SHP77 (cell line): ENCODE results near the gene TMEM222.
"Not testable (repeated sequence)": the region's sequence is repeated elsewhere in the genome, so short reads cannot be mapped to it uniquely, and the experiment has no call there.

ENCODE experiments used
- DNase-seq, 2 experiments: peaks; one replicate each; lab custom pipeline; 2025; lab: John Stamatoyannopoulos, UW

TMEM222 gene, protein sequence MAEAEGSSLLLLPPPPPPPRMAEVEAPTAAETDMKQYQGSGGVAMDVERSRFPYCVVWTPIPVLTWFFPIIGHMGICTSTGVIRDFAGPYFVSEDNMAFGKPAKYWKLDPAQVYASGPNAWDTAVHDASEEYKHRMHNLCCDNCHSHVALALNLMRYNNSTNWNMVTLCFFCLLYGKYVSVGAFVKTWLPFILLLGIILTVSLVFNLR

DNA sequence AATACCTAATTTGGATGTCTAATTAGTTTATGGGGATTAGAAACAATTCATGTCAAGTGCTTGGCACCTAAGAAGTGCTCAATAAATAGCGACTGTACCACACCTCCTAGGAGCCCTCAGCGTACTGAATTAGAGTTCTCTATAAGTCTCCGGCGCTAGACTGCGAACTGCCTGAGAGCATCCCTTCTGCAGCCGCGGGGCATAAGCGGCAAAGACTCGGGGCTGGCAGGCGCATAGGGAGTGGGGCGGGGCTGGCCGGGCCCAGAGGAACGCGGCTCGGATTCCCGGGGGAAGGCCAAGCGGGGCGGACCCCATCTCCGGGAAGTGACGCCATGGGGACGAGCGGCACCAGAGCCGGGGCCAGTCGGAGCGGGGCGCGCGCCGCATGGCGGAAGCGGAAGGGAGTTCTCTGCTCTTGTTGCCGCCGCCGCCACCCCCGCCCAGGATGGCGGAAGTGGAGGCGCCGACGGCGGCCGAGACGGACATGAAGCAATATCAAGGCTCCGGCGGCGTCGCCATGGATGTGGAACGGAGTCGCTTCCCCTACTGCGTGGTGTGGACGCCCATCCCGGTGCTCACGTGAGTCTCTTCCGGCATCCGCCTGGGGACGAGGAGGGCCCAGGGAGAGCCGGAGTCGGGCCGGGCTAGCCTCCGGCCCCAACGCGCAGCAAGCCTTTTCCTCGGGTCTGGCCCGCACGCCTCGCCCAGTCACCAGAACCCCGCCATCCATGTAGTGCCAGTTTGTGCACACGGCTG lies at the start of gene TMEM222:
TMEM222 (plus strand) TSS at position 351 of the 756 bp plus-strand sequence; CDS start at position 386, 35 bp downstream.
- DNase-seq: peak; percentile 92 to 97

DNA sequence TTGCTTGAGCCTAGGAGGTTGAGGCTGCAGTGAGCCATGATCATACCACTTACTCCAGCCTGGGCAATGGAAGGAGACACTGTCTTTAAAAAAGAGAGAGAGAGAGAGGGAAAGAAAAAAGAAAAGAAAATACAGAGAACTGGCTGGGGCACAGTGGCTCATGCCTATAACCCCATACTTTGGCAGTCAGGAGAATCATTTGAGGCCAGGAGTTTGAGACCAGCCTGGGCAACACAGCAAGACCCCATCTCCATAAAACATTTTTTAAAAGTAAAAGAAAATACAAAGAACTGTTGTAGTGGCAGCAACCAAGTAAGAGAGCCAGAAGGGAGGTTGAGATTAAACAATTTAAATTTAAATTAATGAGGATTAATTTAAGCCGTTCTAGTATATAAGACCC lies 47.8 kb upstream of the TMEM222 start:
- no peak for DNase-seq

DNA sequence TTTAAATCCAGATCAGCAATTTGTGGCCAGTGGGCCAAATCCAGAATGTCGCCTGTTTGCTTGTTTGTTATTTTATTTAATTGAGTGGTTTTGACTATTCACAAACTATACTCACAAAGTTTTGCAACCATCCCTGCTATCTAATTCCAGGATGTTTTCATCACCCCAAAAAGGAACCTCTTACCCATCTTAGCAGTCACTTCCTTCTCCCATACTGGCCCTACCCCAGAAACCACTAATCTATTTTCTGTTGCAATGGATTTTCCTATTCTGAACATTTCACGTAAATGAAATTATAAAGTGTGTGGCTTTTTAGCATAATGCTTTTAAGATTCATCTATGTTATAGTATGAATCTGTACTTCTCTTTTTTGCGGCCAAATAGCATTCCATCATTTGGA lies 46.3 kb upstream of the TMEM222 start:
- DNase-seq: no peak

DNA sequence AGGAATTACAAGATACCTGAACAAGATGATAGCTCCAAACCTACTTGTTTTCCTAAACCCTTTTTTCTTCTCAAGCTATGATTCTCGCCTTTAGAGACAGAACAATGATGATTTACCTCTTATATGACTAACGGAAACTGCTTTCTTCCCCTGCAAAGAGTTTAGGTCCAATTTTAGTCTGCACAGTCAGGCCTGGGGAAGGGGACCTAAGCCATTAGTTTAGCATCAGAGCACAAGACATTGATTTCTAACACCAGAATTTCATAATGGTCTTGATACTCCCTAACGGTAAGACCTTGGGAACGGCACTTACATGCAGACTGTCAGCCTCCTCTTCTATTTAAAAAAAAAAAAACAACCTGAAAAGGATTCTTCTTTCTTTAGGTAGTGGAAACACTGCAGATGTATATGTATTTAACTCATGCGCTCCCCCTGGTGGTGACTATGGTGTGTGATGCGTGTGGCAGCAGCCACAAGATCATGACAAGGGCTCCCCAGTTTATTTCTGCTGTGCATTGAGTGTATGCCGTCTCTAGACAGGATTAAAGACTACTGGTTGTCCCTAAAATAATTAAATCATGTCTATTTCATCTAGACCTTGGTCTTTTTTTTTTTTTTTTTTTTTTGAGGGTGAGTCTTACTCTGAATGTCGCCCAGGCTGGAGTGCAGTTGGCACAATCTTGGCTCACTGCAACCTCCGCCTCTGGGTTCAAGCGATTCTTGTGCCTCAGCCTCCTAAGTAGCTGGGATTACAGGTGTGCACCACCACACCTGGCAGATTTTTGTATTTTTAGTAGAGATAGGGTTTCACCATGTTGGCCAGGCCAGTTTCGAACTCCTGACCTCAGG lies 37.3 kb upstream of the TMEM222 start:
- DNase-seq: peak; percentile 39 to 73

DNA sequence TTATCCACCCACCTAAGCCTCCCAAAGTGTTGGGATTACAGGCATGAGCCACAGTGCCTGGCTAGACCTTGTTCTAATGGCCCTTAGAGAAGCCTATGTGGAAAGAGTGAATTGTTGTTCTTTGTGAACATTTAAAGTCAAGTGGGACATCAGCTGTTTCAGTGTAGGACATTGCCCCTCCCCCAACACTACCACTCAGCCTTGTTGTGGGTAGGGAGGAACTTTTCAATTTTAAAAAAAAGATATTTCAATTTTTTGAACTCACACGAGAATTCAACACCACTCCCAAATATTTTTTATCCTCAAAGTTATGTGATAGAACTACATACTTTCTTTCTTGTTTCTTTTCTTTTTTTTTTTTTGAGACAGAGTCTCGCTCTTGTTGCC lies 36.7 kb upstream of the TMEM222 start:
- DNase-seq: no peak

DNA sequence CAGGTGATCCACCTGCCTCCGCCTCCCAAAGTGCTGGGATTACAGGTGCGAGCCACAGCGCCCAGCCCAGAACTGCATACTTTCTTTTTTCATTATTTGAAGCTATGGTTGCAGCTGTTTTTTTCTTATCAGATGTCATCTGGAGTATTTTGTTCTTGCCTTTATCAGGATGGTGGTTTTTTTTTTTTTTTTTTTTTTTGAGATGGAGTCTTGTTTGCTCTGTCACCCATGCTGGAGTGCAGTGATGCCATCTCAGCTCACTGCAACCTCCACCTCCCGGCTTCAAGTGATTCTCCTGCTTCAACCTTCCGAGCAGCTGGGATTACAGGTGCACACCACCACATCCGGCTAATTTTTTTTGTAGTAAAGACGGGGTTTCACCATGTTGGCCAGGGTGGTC lies 36.1 kb upstream of the TMEM222 start:
- not testable (repeated sequence) for DNase-seq

DNA sequence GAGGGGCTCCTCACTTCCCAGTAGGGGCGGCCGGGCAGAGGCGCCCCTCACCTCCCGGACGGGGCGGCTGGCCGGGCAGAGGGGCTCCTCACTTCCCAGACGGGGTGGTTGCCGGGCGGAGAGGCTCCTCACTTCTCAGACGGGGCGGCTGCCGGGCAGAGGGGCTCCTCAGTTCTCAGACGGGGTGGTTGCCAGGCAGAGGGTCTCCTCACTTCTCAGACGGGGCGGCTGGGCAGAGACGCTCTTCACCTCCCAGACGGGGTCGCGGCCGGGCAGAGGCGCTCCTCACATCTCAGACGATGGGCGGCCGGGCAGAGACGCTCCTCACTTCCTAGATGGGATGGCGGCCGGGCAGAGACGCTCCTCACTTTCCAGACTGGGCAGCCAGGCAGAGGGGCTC lies 32.8 kb upstream of the TMEM222 start:
- DNase-seq: not testable (repeated sequence)

DNA sequence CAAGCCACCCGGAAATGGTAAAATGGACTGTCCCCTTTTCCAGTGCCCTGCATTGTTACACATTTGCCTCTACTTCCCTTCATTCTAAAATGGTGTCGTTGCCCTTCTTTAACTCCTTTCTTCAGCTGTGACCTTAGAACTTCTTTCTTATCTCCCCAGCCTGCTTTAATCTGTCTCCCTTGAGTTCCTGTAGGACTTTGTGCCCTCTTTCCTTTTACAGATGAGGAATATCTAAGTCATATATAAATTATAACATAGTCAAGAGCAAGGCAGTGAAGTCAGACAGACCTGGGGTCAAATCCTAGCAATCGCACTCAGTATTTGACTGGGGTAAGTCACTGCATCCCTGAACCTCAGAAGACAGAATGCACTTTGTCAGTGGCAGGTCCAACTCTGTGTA lies 31.4 kb upstream of the TMEM222 start:
- no peak for DNase-seq

DNA sequence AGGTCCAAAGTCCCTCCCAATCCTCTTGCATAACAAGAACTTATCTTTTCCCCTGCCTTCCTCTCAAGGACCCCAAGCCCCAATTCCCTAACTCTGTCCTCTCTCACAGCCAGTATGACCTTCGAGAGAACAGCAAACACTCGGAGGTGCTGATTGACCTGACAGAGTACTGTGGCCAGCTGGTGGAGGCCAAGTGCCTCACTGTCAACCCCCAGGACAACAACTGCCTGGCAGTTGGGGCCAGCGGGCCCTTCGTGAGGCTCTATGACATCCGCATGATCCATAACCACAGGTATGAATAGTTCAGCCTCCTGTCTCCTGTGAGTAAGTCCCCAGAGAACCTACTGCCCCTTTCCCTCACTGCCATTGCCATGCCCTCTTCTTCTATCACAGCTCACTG lies 29.9 kb upstream of the TMEM222 start:
- DNase-seq: no peak

DNA sequence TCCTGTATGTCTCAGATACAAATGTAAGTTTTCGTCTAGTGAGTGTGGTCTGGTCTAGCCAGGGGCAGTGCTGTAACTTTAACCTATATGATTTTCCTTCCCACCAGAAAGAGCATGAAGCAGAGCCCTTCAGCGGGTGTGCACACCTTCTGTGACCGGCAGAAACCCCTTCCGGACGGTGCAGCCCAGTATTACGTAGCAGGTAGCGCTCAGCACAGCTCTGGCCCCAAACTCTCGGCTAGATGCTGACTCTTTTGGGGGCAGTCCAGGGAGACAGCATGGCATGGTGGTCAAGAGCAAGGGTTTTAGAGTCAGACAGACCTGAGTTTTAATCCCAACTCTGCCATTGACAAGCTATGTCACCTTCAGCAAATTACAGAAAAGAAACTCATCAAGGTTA lies 28.0 kb upstream of the TMEM222 start:
- DNase-seq: no peak

DNA sequence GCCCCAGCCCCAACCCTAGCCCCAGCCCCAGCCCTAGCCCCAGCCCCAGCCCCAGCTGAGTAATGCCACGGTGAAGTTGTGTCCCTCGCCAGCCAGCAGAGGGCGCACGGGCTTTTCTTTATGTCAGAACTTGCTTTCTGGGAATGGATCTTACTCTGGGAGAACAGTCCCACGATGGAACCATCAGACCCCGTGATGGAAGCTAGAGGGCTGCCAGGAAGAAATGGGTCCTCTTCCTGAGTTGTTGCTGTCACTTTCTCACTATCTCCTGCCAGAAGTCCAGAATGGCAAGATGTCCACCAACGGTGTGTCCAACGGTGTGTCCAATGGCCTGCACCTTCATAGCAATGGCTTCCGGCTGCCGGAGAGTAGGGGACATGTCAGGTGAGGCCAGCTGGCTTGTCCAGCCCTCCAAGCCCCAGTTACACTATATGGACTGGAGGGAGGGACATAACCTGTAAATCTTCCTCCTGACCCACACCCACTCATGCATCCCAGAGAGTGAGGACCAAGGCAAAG lies 25.1 kb upstream of the TMEM222 start:
- peak; percentile 49 to 71 for DNase-seq

DNA sequence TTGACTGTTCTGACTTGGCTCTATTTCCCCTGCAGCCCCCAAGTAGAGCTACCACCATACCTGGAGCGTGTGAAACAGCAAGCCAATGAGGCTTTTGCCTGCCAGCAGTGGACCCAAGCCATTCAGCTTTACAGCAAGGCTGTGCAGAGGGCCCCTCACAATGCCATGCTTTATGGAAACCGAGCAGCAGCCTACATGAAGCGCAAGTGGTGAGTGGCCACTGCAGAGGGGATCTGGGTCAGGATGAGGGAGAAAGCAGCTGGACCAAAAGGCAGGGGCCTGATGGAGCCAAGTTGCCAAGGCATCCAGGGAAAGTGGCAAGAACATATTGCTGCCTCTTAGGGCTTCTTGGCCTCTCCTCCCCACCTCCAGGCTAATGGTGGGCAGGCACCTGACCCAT lies 24.1 kb upstream of the TMEM222 start:
- no peak for DNase-seq

DNA sequence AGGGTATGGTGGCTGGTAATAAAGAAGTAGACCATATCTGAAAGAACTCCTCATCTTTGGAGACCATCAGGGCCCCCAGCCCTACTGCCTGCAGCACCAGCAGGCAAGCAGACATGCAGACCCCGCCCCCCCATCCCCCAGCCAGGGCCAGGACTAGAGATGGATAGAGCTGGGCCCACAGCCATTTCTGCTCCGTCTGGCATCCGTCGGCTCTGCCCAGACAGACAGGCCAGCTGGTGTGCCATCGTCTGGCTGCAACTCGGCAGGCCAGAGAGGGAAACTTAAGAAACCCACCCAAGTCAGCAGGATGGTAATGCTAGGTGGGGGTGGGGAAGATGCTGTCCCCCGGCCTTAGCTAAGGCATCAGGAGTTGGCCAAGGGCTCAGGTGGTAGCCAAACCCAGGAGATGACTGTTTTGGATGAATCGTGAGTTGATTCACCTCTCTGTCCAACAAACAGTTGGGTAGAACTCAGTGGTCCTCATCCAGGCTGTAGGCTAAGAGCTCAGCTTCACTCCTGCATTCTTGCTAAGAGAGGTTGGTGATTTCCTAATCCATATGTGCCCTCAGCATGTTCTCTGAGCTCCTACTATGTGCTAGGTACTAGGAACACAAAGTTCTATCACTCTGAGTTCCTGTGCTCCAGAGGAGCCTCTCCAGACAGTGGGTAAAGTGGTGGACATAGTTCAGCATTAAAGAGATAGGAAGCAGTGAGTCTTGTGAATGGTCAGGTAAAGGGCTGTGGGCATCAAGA lies 23.2 kb upstream of the TMEM222 start:
- no peak for DNase-seq

DNA sequence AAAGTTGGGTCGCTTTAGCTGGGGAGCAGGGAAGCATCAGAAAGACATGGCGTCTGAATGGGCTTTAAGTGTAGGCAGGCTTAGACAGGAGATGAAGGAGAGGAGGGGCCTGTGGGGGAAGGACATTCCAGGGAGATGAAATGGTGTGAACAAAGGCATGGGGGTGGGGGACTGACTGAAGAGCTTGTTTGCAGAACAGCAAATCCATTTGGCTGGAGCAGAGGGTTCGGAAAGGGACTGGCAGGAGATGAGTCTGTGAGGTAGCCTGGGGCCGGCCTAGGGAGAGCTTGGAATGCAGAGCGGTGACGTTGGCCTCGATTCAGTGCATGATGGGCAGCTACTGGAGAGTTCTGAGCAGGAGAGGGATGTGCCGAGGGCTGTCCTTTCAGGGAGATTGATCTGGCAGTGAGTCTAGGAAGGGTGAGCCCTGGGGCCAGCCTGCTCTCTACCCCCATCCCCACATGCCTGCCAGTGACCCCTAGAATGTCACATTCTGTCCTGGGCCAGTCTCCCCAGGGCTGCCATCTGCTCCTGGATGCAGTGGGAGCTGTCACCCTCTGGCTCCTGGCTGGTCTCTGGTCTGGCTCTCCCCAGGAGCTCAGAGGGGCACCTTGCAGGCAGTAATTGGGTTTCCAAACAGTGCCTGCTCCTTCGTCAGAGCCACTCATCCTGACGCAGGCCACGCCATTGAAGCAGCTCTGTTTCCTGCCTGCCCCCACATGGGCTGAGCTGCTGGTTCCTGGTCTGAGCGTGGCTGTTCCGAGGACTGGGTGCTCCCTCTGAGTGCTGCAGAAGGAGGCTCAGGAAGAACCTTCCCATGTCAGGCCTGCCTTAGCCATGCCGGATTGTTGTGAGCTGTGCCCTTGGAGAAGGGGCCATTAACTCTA lies 22.3 kb upstream of the TMEM222 start:
- DNase-seq: no peak

DNA sequence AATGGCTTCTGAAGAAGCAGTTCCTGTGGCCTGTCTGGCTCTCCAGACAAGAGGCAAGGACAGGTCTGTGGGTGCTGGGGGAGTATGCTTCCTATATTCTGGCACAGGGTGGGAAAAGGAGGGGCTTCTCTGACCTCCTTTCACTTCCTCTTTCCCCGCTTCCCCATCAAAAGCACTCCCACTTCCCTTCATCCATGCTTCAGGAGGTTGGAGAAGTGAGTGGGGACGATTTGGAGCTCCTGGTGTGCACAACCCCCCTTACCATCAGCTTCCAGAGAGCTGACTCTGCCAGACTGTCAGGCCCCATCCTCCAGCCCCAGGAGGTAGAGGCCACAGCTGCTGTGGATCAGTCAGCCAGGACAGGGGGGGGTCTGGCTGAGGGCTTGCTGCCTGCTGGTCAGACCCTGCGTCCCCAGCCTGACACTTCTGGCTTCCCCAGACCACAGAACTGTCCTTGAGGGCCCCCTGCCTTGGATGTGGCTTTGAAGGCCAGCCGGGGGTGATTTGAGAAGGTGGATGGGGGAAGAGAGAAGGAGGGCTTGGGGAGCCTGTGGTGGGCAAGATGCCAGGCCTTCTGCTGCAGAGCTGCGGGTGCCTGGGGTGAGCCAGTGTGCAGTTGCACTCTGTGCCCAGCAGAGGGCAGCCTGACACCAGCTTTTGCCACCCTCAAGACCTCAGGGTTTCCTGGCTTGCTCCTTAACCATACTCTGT lies 21.5 kb upstream of the TMEM222 start:
- peak; percentile 52 to 80 for DNase-seq

DNA sequence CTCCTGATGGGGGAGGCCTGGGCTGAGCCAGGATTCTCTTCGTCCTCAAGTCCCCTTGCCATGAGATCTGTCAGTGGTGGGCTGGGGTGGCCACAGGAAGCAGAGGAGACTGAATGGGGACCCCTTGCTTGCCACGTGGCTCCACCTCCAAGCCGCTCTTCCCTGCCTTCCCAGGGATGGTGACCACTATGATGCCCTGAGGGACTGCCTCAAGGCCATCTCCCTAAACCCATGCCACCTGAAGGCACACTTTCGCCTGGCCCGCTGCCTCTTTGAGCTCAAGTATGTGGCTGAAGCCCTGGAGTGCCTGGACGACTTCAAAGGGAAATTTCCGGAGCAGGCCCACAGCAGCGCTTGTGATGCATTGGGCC lies 20.9 kb upstream of the TMEM222 start:
- DNase-seq: no peak

DNA sequence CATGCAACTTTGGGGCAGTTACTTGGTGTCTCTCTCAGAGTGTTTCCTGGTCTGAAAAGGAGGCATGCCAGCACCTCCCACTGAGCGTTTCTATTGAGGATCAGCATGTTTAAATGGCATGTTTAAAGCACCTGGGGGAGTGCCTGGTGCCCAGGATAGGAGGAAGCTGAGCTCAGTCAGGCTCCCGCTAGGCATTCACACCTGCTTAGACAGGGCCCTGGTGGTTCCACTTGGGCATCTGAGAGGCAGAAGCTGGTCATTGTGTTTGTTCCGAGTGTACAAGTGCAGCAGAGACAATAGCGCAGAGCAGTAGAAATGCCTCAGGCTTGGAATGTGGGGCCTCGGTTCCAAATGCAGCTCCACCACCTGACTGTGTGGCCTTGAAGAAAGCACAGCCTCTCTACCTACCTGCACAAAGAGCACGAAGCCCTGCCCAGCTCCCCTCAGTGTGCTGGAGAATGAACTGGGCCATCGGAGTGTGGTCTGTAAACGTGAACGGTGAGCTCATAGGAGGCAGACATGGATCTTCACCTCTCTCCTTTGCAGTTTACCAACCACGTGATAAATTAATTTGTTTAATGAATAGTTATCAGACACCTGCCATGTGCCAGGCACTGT lies 20.3 kb upstream of the TMEM222 start:
- DNase-seq: no peak

DNA sequence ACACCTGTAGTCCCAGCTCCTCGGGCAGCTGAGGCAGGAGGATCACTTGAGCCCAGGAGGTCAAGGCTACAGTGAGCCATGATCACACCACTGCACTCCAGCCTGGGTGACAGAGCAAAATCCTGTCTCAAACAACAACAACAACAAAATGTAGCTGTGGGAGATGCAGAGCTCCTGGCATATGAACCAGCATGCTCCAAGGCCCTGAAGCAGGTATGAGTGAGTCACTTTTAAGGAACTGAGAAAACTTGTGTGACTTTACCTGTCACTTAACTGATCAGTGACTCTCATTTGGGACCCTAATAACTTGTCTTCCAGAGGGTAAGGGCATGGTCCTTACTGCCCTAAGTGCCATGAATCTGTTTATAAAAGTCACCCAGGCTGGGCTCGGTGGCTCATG lies 19.4 kb upstream of the TMEM222 start:
- DNase-seq: no peak

DNA sequence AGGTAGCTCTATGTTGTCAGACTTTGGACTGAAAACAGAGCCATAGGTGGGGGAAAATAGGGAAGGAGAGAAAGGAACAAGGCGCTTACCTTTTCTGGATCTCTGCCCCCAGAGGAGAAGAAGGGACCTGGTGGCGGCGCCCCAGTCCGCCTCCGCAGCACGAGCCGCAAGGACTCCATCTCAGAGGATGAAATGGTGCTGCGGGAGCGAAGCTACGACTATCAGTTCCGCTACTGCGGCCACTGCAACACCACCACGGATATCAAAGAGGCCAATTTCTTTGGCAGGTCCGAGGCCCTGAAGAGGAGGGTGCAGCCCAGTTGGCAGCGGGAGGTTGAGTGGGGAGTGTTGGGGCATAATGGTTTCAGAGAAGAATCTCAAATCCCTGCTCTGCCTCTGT lies 18.5 kb upstream of the TMEM222 start:
- no peak for DNase-seq

DNA sequence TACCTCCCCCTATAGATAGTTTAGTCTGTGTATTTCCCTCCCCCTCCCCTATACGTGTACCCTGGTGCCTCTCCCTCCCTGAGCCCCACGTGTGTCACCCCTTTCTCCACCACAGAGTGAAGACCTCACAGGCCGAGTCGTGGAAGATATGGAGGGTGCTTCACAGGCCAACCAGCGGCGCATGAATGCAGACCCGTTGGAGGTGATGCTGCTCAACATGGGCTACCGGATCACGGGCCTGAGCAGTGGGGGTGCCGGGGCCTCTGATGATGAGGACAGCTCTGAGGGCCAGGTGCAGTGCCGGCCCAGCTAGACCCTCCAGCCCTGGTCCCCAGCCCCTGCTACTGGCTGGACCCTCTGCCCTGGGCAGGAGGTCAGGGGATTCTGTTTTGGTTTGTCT lies 15.9 kb upstream of the TMEM222 start:
- DNase-seq: no peak
